Progenitor cell of endocrine pancreas (in vitro differentiated cells): ENCODE results near the gene LRRC14B. TPM values are rescaled to one million over a fixed set of nuclear protein-coding genes. Genes with fewer than 3 reads are reported as not detected.
A peak's percentile ranks its signal among the peaks of the same experiment; 100 is the strongest.
"Not testable (repeated sequence)": the region's sequence is repeated elsewhere in the genome, so short reads cannot be mapped to it uniquely, and the experiment has no call there.

Experiments
- DNase-seq: peaks from one replicate; pipeline ENCODE4 v3.0.0; 2021; ENCODE audit warnings: low spot score; ENCODE audit not compliant: unreplicated experiment
- H3K27ac Mint-ChIP-seq: 2 replicates; pipeline ENCODE4 v1.8.0; 2021; ENCODE audit warnings: mild to moderate bottlenecking, moderate library complexity, mixed read lengths
- H3K27me3 Mint-ChIP-seq: 2 replicates; pipeline ENCODE4 v1.8.0; 2021; ENCODE audit warnings: mixed read lengths
- H3K36me3 Mint-ChIP-seq: 2 replicates; pipeline ENCODE4 v1.8.0; 2022; ENCODE audit warnings: mixed read lengths; ENCODE audit not compliant: insufficient read depth
- H3K4me1 Mint-ChIP-seq: 2 replicates; pipeline ENCODE4 v1.8.0; 2021; ENCODE audit warnings: low read depth, mixed read lengths
- H3K4me3 Mint-ChIP-seq: 2 replicates; pipeline ENCODE4 v1.8.0; 2021; ENCODE audit warnings: low read depth, mild to moderate bottlenecking, moderate library complexity, mixed read lengths
- H3K9me3 Mint-ChIP-seq: 2 replicates; pipeline ENCODE4 v1.8.0; 2021; ENCODE audit warnings: low read depth, mixed read lengths
- total RNA-seq: library from RNA; stranded (reverse); gene quantifications from 2 replicates; pipeline ENCODE4 v1.2.1, GENCODE V29; 2021
- TF ChIP-seq, protein P1 (sequence below): fragments of 200-600 bp; sonication (generic); IDR thresholded peaks from one replicate; pipeline ENCODE4 v1.5.0; 2021; ENCODE audit warnings: antibody characterized with exemption, mild to moderate bottlenecking; ENCODE audit not compliant: unreplicated experiment

LRRC14B gene
- total RNA-seq, 1 donor from 2014 or later = not detected

GRCh38 chr5:206927-207536 lies 15.7 kb downstream of the LRRC14B start:
- H3K36me3 Mint-ChIP-seq = peaks cover 9% of the 10 kb centered on the region
- H3K9me3 Mint-ChIP-seq = no peaks in the 10 kb centered on the region
- TF ChIP-seq, protein P1, sequence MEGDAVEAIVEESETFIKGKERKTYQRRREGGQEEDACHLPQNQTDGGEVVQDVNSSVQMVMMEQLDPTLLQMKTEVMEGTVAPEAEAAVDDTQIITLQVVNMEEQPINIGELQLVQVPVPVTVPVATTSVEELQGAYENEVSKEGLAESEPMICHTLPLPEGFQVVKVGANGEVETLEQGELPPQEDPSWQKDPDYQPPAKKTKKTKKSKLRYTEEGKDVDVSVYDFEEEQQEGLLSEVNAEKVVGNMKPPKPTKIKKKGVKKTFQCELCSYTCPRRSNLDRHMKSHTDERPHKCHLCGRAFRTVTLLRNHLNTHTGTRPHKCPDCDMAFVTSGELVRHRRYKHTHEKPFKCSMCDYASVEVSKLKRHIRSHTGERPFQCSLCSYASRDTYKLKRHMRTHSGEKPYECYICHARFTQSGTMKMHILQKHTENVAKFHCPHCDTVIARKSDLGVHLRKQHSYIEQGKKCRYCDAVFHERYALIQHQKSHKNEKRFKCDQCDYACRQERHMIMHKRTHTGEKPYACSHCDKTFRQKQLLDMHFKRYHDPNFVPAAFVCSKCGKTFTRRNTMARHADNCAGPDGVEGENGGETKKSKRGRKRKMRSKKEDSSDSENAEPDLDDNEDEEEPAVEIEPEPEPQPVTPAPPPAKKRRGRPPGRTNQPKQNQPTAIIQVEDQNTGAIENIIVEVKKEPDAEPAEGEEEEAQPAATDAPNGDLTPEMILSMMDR = no peak
- DNase-seq = no peak
- no peak overlapping the region for H3K27ac Mint-ChIP-seq
- H3K4me3 Mint-ChIP-seq = no peak overlapping the region
- H3K27me3 Mint-ChIP-seq = no peaks in the 10 kb centered on the region
- H3K4me1 Mint-ChIP-seq = peaks cover 10% of the 10 kb centered on the region

- no peak for DNase-seq
- Mint-ChIP-seq H3K4me3 (no peak overlapping the region), H3K27ac (no peak overlapping the region), H3K36me3 (peaks cover 8% of the 10 kb centered on the region), H3K9me3 (no peaks in the 10 kb centered on the region), H3K27me3 (no peaks in the 10 kb centered on the region), H3K4me1 (peaks cover 10% of the 10 kb centered on the region)
- TF ChIP-seq, protein P1 = no peak
Observed at GRCh38 chr5:207599-207998, 16.3 kb downstream of the LRRC14B start.

- Mint-ChIP-seq H3K27me3 (no peaks in the 10 kb centered on the region), H3K9me3 (no peaks in the 10 kb centered on the region), H3K27ac (no peak overlapping the region), H3K4me1 (peaks cover 10% of the 10 kb centered on the region), H3K4me3 (no peak overlapping the region), H3K36me3 (peaks cover 5% of the 10 kb centered on the region)
- no peak for DNase-seq
- TF ChIP-seq, protein P1 = no peak
Observed at GRCh38 chr5:208449-209114, 17.3 kb downstream of the LRRC14B start.

- Mint-ChIP-seq H3K4me1 (peaks cover 14% of the 10 kb centered on the region), H3K9me3 (no peaks in the 10 kb centered on the region), H3K27ac (no peak overlapping the region), H3K4me3 (no peak overlapping the region), H3K36me3 (peaks cover 9% of the 10 kb centered on the region), H3K27me3 (no peaks in the 10 kb centered on the region)
- DNase-seq = no peak
- TF ChIP-seq, protein P1 = no peak
Observed at GRCh38 chr5:213803-214395, 22.6 kb downstream of the LRRC14B start.

DNA sequence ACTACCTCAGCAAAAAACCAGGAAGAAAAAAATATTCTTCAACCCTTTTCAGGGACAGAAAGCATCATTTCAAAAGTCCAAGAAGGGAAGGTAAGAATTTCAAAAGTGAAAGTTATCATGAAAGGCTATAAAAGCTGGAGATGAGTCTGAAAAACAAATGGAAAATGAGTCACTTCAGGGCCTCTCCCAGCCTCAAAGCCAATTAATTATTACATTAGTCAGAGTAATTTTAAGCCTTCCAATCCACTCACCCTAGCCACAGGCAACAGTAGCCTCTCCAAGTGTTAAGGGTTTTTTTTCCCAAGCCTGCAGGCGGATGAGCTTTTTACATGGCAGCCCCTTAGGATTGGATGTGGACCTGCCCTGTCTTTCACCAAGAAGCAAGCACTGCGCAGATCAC lies 24.0 kb downstream of the LRRC14B start:
- not testable (repeated sequence) for H3K9me3 Mint-ChIP-seq, H3K36me3 Mint-ChIP-seq, DNase-seq, H3K27ac Mint-ChIP-seq, H3K27me3 Mint-ChIP-seq
- Mint-ChIP-seq H3K4me1 (peaks cover 19% of the 10 kb centered on the region), H3K4me3 (peak overlapping the region; percentile 20)

DNA sequence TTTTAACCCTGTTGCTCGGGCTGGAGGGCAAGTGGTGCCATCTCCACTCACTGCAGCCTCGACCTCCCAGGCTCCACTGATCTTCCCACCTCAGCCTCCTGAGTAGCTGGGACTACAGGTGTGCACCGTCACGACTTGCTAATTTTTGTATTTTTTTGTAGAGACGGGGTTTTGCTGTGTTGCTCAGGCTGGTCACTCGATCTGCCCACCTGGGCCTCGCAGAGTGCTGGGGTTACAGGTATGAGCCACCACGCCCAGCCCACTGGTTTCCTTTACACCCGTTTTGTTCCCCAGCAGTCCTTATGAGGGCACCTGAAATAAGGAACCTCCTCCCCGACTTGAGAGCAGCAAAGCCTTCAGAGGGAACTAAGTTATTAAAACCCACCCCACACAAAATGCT lies 24.8 kb downstream of the LRRC14B start:
- DNase-seq, H3K27ac Mint-ChIP-seq, H3K27me3 Mint-ChIP-seq, H3K36me3 Mint-ChIP-seq, H3K9me3 Mint-ChIP-seq, H3K4me3 Mint-ChIP-seq: not testable (repeated sequence)
- peaks cover 18% of the 10 kb centered on the region for H3K4me1 Mint-ChIP-seq
